WTC11 (cell line): ENCODE measurements around the gene SLC25A20. TPM values are rescaled to one million over a fixed set of nuclear protein-coding genes. Genes with fewer than 3 reads are reported as not detected.

Experiments used
- ATAC-seq: fragments of 200-7000 bp; cut with Tn5 transposase; 2 replicates; pipeline ENCODE4 v1.10.0; 2021; ENCODE audit warnings: mild to moderate bottlenecking, moderate library complexity
- CTCF ChIA-PET: fragments of 300-600 bp; sonication (Branson Sonifier 250); formaldehyde crosslinking; loops from one replicate; lab custom pipeline; 2021; ENCODE audit warnings: antibody characterized with exemption; lab: Charles Lee
- POLR2A ChIA-PET: fragments of 350-600 bp; sonication (Branson Sonifier 250); formaldehyde crosslinking; loops from one replicate; lab custom pipeline; 2021; ENCODE audit warnings: antibody characterized with exemption; lab: Charles Lee
- DNase-seq: peaks from one replicate; pipeline ENCODE4 v3.0.0; 2021; ENCODE audit warnings: low spot score
- H3K27ac Mint-ChIP-seq: 2 replicates; pipeline ENCODE4 v1.8.0; 2021; ENCODE audit warnings: mixed read lengths
- H3K27me3 Mint-ChIP-seq: 2 replicates; pipeline ENCODE4 v1.8.0; 2021; ENCODE audit warnings: low read depth, mild to moderate bottlenecking, moderate library complexity, mixed read lengths
- H3K36me3 Mint-ChIP-seq: 2 replicates; pipeline ENCODE4 v1.8.0; 2021; ENCODE audit warnings: mixed read lengths
- H3K4me1 Mint-ChIP-seq: 2 replicates; pipeline ENCODE4 v1.8.0; 2022; ENCODE audit warnings: mixed read lengths
- H3K4me3 Mint-ChIP-seq: 2 replicates; pipeline ENCODE4 v1.8.0; 2021; ENCODE audit warnings: mild to moderate bottlenecking, moderate library complexity, mixed read lengths
- H3K9me3 Mint-ChIP-seq: 2 replicates; pipeline ENCODE4 v1.8.0; 2021; ENCODE audit warnings: mixed read lengths
- AFF4 ChIP-seq: sonication (generic); formaldehyde crosslinking; IDR thresholded peaks from 2 replicates; pipeline ENCODE4 v1.8.1; 2023; ENCODE audit warnings: mild to moderate bottlenecking, missing genetic modification reagents, borderline replicate concordance
- ARID4B ChIP-seq: sonication (generic); formaldehyde crosslinking; IDR thresholded peaks from 2 replicates; pipeline ENCODE4 v1.8.0; 2023; ENCODE audit warnings: missing genetic modification reagents, mild to moderate bottlenecking, borderline replicate concordance
- ATF2 ChIP-seq: sonication (generic); formaldehyde crosslinking; IDR thresholded peaks from 2 replicates; pipeline ENCODE4 v1.8.1; 2022; ENCODE audit warnings: low read depth, missing genetic modification reagents, borderline replicate concordance
- ATF3 ChIP-seq: sonication (generic); formaldehyde crosslinking; conservative IDR thresholded peaks from 2 replicates; pipeline ENCODE4 v1.8.1; 2022; ENCODE audit warnings: mild to moderate bottlenecking, missing genetic modification reagents
- CDX4 ChIP-seq: fragments of 250-450 bp; sonication (Bioruptor Pico); IDR thresholded peaks from 2 replicates; pipeline ENCODE4 v1.9.0; 2021; ENCODE audit warnings: moderate library complexity, mild to moderate bottlenecking, inconsistent platforms, borderline replicate concordance
- ELF4 ChIP-seq: sonication (generic); formaldehyde crosslinking; IDR thresholded peaks from 2 replicates; pipeline ENCODE4 v1.8.1; 2022; ENCODE audit warnings: low read depth, mild to moderate bottlenecking, moderate library complexity, missing genetic modification reagents
- FOXK1 ChIP-seq: sonication (generic); formaldehyde crosslinking; IDR thresholded peaks from 2 replicates; pipeline ENCODE4 v1.8.0; 2022; ENCODE audit warnings: mild to moderate bottlenecking, moderate library complexity, missing genetic modification reagents
- GRHL2 ChIP-seq: fragments of 250-450 bp; sonication (Bioruptor Pico); IDR thresholded peaks from 2 replicates; pipeline ENCODE4 v1.8.0; 2022; ENCODE audit warnings: mild to moderate bottlenecking, moderate library complexity; ENCODE audit not compliant: insufficient replicate concordance, severe bottlenecking
- IRF1 ChIP-seq: sonication (generic); formaldehyde crosslinking; IDR thresholded peaks from 2 replicates; pipeline ENCODE4 v1.8.0; 2023; ENCODE audit warnings: missing genetic modification reagents
- MXD4 ChIP-seq: fragments of 250-450 bp; sonication (Bioruptor Pico); IDR thresholded peaks from 2 replicates; pipeline ENCODE4 v1.8.0; 2021; ENCODE audit warnings: mild to moderate bottlenecking, moderate library complexity, borderline replicate concordance
- MYBL2 ChIP-seq: sonication (generic); formaldehyde crosslinking; IDR thresholded peaks from 2 replicates; pipeline ENCODE4 v1.8.1; 2023; ENCODE audit warnings: mild to moderate bottlenecking, moderate library complexity, missing genetic modification reagents
- RORB ChIP-seq: fragments of 250-450 bp; sonication (Bioruptor Pico); IDR thresholded peaks from 2 replicates; pipeline ENCODE4 v1.9.0; 2021; ENCODE audit warnings: mild to moderate bottlenecking
- TEAD4 ChIP-seq: sonication (generic); formaldehyde crosslinking; IDR thresholded peaks from 2 replicates; pipeline ENCODE4 v1.8.0; 2022; ENCODE audit warnings: mild to moderate bottlenecking, missing genetic modification reagents
- ZNF138 ChIP-seq: sonication (generic); formaldehyde crosslinking; conservative IDR thresholded peaks from 2 replicates; pipeline ENCODE4 v1.8.1; 2022; ENCODE audit warnings: mild to moderate bottlenecking, moderate library complexity, missing genetic modification reagents
- ZNF317 ChIP-seq: sonication (generic); formaldehyde crosslinking; IDR thresholded peaks from 2 replicates; pipeline ENCODE4 v1.8.1; 2023; ENCODE audit warnings: low read depth, mild to moderate bottlenecking, moderate library complexity, missing genetic modification reagents, borderline replicate concordance
- ZNF416 ChIP-seq: fragments of 250-450 bp; sonication (Bioruptor Pico); IDR thresholded peaks from 2 replicates; pipeline ENCODE4 v1.9.0; 2021; ENCODE audit warnings: mild to moderate bottlenecking, inconsistent platforms
- ZNF423 ChIP-seq: fragments of 250-450 bp; sonication (Bioruptor Pico); IDR thresholded peaks from 2 replicates; pipeline ENCODE4 v2.1.2; 2022; ENCODE audit warnings: mild to moderate bottlenecking, moderate library complexity
- ZNF671 ChIP-seq: fragments of 250-450 bp; sonication (Bioruptor Pico); IDR thresholded peaks from 2 replicates; pipeline ENCODE4 v1.8.0; 2021; ENCODE audit warnings: mild to moderate bottlenecking
- ZSCAN18 ChIP-seq: fragments of 250-450 bp; sonication (Bioruptor Pico); IDR thresholded peaks from 2 replicates; pipeline ENCODE4 v2.1.2; 2022; ENCODE audit warnings: mild to moderate bottlenecking, moderate library complexity
- total RNA-seq: library from RNA; stranded (reverse); gene quantifications from 3 replicates; pipeline ENCODE4 v1.2.3, GENCODE V29; 2021

The SLC25A20 gene
- total RNA-seq, 1 experiment from 2014 or later, result 4.9 TPM

- TF ChIP-seq ZNF423 (no peak), ELF4 (no peak), TEAD4 (CRISPR knock-in tag) (no peak), MXD4 (CRISPR knock-in tag) (no peak), CDX4 (CRISPR knock-in tag) (no peak), ARID4B (CRISPR knock-in tag) (no peak), ZNF317 (CRISPR knock-in tag) (no peak), GRHL2 (CRISPR knock-in tag) (no peak), ZNF671 (CRISPR knock-in tag) (no peak), FOXK1 (CRISPR knock-in tag) (no peak), MYBL2 (no peak), ZNF416 (CRISPR knock-in tag) (no peak), ATF2 (CRISPR knock-in tag) (no peak), RORB (CRISPR knock-in tag) (no peak), IRF1 (CRISPR knock-in tag) (no peak)
- TF ChIP-seq, all 79 proteins: peak for 0
- ChIA-PET CTCF (no interaction called here), POLR2A (no interaction called here)
- H3K4me3 Mint-ChIP-seq, result no peak overlapping the region
- no peaks in the 10 kb centered on the region for H3K9me3 Mint-ChIP-seq
- H3K27ac Mint-ChIP-seq, result no peak overlapping the region
- H3K27me3 Mint-ChIP-seq, result no peaks in the 10 kb centered on the region
- H3K36me3 Mint-ChIP-seq, result no peaks in the 10 kb centered on the region
- DNase-seq, result no peak
- no peaks in the 10 kb centered on the region for H3K4me1 Mint-ChIP-seq
- no peak for ATAC-seq
These were observed 40.0 kb downstream of the SLC25A20 start for GRCh38 chr3:48858709-48859108.

GRCh38 chr3:48857641-48858040 is 41.0 kb downstream of the SLC25A20 start:
- ChIA-PET POLR2A (no interaction called here), CTCF (no interaction called here)
- Mint-ChIP-seq H3K36me3 (no peaks in the 10 kb centered on the region), H3K4me3 (no peak overlapping the region), H3K9me3 (no peaks in the 10 kb centered on the region), H3K4me1 (no peaks in the 10 kb centered on the region), H3K27me3 (no peaks in the 10 kb centered on the region), H3K27ac (no peak overlapping the region)
- no peak for ATAC-seq
- DNase-seq, result no peak
- no peak for TF ChIP-seq ZSCAN18 (CRISPR knock-in tag)
- no peak for TF ChIP-seq ZNF317 (CRISPR knock-in tag)
- TF ChIP-seq ATF3, result no peak
- TF ChIP-seq CDX4 (CRISPR knock-in tag), result no peak
- TF ChIP-seq ZNF138 (CRISPR knock-in tag), result no peak
- TF ChIP-seq AFF4 (CRISPR knock-in tag), result no peak
- TF ChIP-seq RORB (CRISPR knock-in tag), result no peak
